ENCODE results near the gene SLC12A8. TPM values are rescaled to one million over a fixed set of nuclear protein-coding genes. Genes with fewer than 3 reads are reported as not detected.

Gene SLC12A8
- total and polyA plus RNA-seq, 9 of the 15 experiments (the other 6 are each of a cell fraction or from before 2014, with no cell fraction given): 0.04 to 0.33 (median 0.09) TPM; not detected in 4

DNA sequence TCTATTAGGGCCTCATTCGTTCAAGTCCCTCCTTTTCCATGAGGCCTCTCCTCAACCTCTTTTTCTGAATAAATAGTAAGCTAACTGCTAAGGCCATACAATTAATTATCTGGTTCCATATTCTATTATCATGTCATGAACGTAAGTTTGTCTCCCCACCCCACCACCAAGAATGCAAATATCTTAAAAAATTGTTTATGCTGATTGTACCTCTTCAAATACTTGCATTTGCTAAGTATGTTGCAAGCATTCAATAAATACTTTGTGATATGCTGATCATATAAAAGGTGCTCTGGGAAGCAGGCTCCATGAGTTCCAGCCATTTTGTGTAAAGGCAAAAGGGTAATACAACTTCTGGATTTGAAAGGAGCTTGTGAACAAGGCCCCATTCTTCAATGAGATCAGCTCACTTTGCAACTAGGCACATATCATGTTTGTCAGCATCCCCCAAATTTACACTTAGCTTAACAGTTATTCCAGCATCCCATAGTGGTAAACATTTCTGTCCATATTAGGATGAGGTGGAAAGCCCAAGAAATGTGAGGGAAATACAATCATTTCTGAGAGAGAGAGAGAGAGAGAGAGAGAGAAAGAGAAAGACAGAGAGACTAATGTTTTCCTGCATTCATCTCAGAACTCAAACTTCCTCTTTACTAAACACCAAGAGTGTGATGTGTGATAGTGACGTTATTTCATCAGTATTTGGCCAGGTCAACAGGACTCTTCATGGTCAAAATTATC is 33.2 kb downstream of the SLC12A8 start (continued):
- TF ChIP-seq ZNF696 (CRISPR knock-in tag; conservative IDR thresholded peaks at IDR 0.05): no peak

DNA sequence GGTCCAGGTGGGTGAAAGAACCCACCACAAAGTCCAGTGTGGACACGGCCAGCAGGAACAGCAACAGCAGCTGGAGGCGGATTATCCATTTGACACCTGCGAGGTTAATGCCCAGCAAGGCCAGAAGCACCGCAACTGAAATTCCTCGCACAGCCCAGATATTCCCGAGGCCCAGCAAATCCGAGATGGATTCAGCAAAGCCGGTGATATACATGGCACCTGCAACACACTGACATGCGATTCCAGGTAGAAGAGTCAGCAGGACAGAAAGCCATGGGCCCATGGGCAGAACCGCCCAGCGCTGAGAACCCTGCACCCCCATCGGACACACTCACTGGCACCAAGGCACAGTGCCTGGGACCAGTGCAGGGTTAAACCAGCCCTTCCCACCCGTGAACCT is 34.8 kb downstream of the SLC12A8 start:
- in situ Hi-C loops (cut with MboI) (no loop called here), intact Hi-C loops (cut with micrococcal nuclease) (no loop called here)
- Histone ChIP-seq H3K4me3 (no peak overlapping the region), H2AFZ (ENCODE audit: low read depth, low read length) (no peak overlapping the region), H3K79me2 (ENCODE audit: control insufficient read depth, insufficient read depth, low read length) (no peaks in the 10 kb centered on the region), H3K9ac (ENCODE audit: insufficient read depth in 1 of 2, low read depth in 2 of 2, low read length in 2 of 2) (no peak overlapping the region), H3K9me1 (ENCODE audit: control insufficient read depth, insufficient read depth, low read length) (no peaks in the 10 kb centered on the region), H3K9me3 (replicated peaks; ENCODE audit: control insufficient read depth, insufficient read depth, low read depth, low read length) (no peaks in the 10 kb centered on the region), H4K20me1 (replicated peaks; ENCODE audit: control insufficient read depth, insufficient read depth, low read length) (no peaks in the 10 kb centered on the region), H3K27ac (ENCODE audit: extremely low read depth, low read depth, low read length) (no peak overlapping the region), H3K4me1 (replicated peaks in 1 of 2; ENCODE audit: control insufficient read depth in 2 of 2, insufficient read depth in 2 of 2, low read length in 2 of 2) (peaks cover 0 to 7% of the 10 kb centered on the region in 2 experiments; a peak in 2 of 5 replicates), H3K36me3 (ENCODE audit: control insufficient read depth, insufficient read depth, low read length) (no peaks in the 10 kb centered on the region), H3K4me2 (ENCODE audit: insufficient read depth, low read length) (no peak overlapping the region), H3K27me3 (ENCODE audit: control insufficient read depth in 2 of 2, insufficient read depth in 2 of 2, low read length in 2 of 2) (no peaks in the 10 kb centered on the region; a peak in 1 of 5 replicates)
- POLR2A ChIA-PET: interaction anchor here (0.7 kb wide), 1 partner anchor 14 kb away, joined by 3 read pairs; no protein-coding TSS in a partner anchor
- ATAC-seq (no peak), DNase-seq (ENCODE audit: extremely low read depth in 1 of 4, low spot score in 3 of 4) (no peak), FAIRE-seq (no peak)
- WGBS (ENCODE audit: insufficient coverage, low coverage, missing lambda C conversion rate): 28% methylated on average over 10 of the region's 13 CpGs
- TF ChIP-seq RFX5 (IDR thresholded peaks at IDR 0.05; ENCODE audit: low read depth, low read length) (no peak), STAT5A (IDR thresholded peaks at IDR 0.05; ENCODE audit: borderline replicate concordance, low read length) (no peak), PHF20 (IDR thresholded peaks at IDR 0.05; ENCODE audit: partially characterized antibody) (no peak), ZNF589 (CRISPR knock-in tag; IDR thresholded peaks at IDR 0.05; ENCODE audit: low read depth) (no peak), ATF1 (CRISPR knock-in tag; IDR thresholded peaks at IDR 0.05) (no peak), ATF1 (tag; IDR thresholded peaks at IDR 0.05) (no peak), GTF2F1 (IDR thresholded peaks at IDR 0.05; ENCODE audit: low read depth, low read length) (no peak)
- CTCF ChIA-PET (ENCODE audit: low intra/inter-chr PET ratio): no interaction called here
- no TSS peak for BruUV-seq (replicated peaks)
